Activated naive CD4-positive, alpha-beta T cell treated with anti-CD3 and anti-CD28 coated beads, Interleukin-2, amount 10 ng/mL, durations not matched to agents 7 days and 5 days (primary cell): ENCODE data around the gene CHRM3.

Experiments
- CTCF ChIA-PET: fragments of 350-600 bp; sonication (Branson Sonifier 250); formaldehyde crosslinking; loops from one replicate; lab custom pipeline; 2021; ENCODE audit warnings: antibody characterized with exemption; lab: Charles Lee
- DNase-seq: peaks from one replicate; pipeline ENCODE4 v3.0.0-alpha.2; 2020
- H3K27ac Mint-ChIP-seq: one replicate; pipeline ENCODE4 v1.8.0; 2021; ENCODE audit warnings: mild to moderate bottlenecking, moderate library complexity, mixed read lengths
- H3K27me3 Mint-ChIP-seq: one replicate; pipeline ENCODE4 v1.8.0; 2021; ENCODE audit warnings: mild to moderate bottlenecking, mixed read lengths
- H3K36me3 Mint-ChIP-seq: one replicate; pipeline ENCODE4 v1.8.0; 2021; ENCODE audit warnings: mixed read lengths
- H3K4me1 Mint-ChIP-seq: one replicate; pipeline ENCODE4 v1.8.0; 2021; ENCODE audit warnings: mixed read lengths
- H3K4me3 Mint-ChIP-seq: one replicate; pipeline ENCODE4 v1.8.0; 2021; ENCODE audit warnings: mild to moderate bottlenecking, moderate library complexity, mixed read lengths
- H3K9me3 Mint-ChIP-seq: one replicate; pipeline ENCODE4 v1.8.0; 2021; ENCODE audit warnings: mixed read lengths

CHRM3 gene

DNA sequence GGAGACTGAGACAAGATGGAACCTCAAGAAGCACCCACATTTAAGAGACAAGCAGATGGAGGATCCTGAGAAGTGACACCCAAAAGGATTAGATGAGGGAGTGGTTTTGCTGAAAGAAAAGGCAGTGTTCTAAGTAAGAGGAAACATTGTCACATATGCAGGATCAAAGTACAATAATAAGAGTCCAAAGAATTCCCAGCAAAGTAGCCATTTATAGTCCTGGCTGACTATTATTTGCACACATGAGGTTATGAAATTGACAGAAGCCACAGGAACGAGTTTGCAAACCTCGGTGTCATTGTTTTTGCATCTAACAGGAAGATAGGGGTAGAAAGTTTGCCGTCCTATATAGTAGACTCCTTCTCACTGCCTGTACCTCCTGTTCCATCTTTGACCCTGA lies 41.3 kb downstream of the CHRM3 start:
- H3K9me3 Mint-ChIP-seq: no peaks in the 10 kb centered on the region
- DNase-seq: no peak
- CTCF ChIA-PET: no interaction called here
- H3K4me1 Mint-ChIP-seq: no peaks in the 10 kb centered on the region
- H3K27me3 Mint-ChIP-seq: no peaks in the 10 kb centered on the region
- H3K36me3 Mint-ChIP-seq: no peaks in the 10 kb centered on the region
- no peak overlapping the region for H3K27ac Mint-ChIP-seq
- no peak overlapping the region for H3K4me3 Mint-ChIP-seq

DNA sequence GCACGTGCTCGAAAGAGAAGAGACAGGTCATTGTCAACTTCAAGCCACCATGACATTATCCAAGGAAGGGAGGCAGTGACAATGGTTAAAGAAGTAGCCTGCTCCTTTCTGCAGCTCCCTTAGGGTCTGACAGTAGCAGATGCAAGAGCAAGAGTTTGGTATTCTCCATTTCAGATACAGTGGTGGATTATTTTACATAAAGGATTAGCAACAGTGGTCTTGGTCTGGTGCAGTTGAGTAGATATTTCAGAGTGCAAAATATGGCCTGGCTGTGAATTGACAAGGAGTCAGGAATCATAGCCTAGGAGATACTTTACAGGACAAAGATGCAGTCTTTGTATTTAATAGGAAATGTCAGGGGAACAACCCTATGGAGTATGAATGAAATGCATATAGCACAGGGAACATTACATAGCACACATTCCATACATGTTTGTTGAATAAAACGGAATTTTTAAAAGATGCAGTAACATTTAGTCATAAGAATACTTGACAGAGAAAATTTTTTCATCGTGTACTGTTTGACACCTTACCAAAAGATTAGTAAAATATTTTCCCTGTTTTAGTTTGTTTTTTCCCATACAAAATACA lies 41.8 kb downstream of the CHRM3 start:
- no peak overlapping the region for H3K4me3 Mint-ChIP-seq
- H3K4me1 Mint-ChIP-seq: no peaks in the 10 kb centered on the region
- H3K36me3 Mint-ChIP-seq: no peaks in the 10 kb centered on the region
- no peaks in the 10 kb centered on the region for H3K27me3 Mint-ChIP-seq
- DNase-seq: no peak
- CTCF ChIA-PET: no interaction called here
- no peaks in the 10 kb centered on the region for H3K9me3 Mint-ChIP-seq
- no peak overlapping the region for H3K27ac Mint-ChIP-seq

- Mint-ChIP-seq H3K36me3 (no peaks in the 10 kb centered on the region), H3K27me3 (no peaks in the 10 kb centered on the region), H3K27ac (no peak overlapping the region), H3K4me1 (no peaks in the 10 kb centered on the region), H3K9me3 (no peaks in the 10 kb centered on the region), H3K4me3 (no peak overlapping the region)
- no peak for DNase-seq
- CTCF ChIA-PET: no interaction called here
These were observed 42.8 kb downstream of the CHRM3 start for GRCh38 chr1:239429163-239429562.

GRCh38 chr1:239432255-239432654 lies 45.9 kb downstream of the CHRM3 start:
- CTCF ChIA-PET: no interaction called here
- DNase-seq: no peak
- Mint-ChIP-seq H3K27ac (no peak overlapping the region), H3K27me3 (no peaks in the 10 kb centered on the region), H3K9me3 (no peaks in the 10 kb centered on the region), H3K4me3 (no peak overlapping the region), H3K36me3 (no peaks in the 10 kb centered on the region), H3K4me1 (no peaks in the 10 kb centered on the region)

DNA sequence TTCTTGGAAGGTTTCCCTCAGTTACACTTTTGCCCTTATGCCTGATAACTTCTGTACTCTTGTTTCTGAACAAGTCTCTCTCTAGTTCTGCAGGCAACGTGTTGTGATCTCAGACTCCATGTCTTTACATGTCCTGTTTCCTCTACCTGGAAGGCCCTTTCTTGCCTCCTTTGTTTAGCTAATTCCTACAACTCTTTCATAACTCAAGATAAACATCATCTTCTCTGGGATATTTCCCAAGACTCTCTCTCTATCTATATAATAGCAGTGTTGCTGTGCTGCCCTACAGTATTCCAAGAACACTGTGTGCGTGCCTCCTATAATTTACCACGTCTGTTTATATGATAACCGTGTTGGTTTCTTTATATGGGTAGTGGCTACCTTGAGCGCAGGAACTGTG lies 47.8 kb downstream of the CHRM3 start:
- H3K36me3 Mint-ChIP-seq: no peaks in the 10 kb centered on the region
- H3K27ac Mint-ChIP-seq: no peak overlapping the region
- H3K4me3 Mint-ChIP-seq: no peak overlapping the region
- H3K27me3 Mint-ChIP-seq: no peaks in the 10 kb centered on the region
- H3K9me3 Mint-ChIP-seq: no peaks in the 10 kb centered on the region
- DNase-seq: no peak
- CTCF ChIA-PET: no interaction called here
- H3K4me1 Mint-ChIP-seq: no peaks in the 10 kb centered on the region
